Neural crest cell (in vitro differentiated cells): ENCODE results near the gene ACTG1. TPM values are rescaled to one million over a fixed set of nuclear protein-coding genes. Genes with fewer than 3 reads are reported as not detected.

Experiments
- DNase-seq: peaks from one replicate; pipeline ENCODE4 v3.0.0; 2021; ENCODE audit warnings: low read depth, mixed read lengths, low spot score
- H3K27ac Mint-ChIP-seq: one replicate; pipeline ENCODE4 v1.8.0; 2021; ENCODE audit warnings: mild to moderate bottlenecking, mixed read lengths; ENCODE audit not compliant: unreplicated experiment
- H3K27me3 Mint-ChIP-seq: 2 replicates; pipeline ENCODE4 v1.8.0; 2021; ENCODE audit warnings: low read depth, mild to moderate bottlenecking, mixed read lengths
- H3K36me3 Mint-ChIP-seq: 2 replicates; pipeline ENCODE4 v1.8.0; 2021; ENCODE audit warnings: low read depth, mild to moderate bottlenecking, mixed read lengths
- H3K4me1 Mint-ChIP-seq: 2 replicates; pipeline ENCODE4 v1.8.0; 2021; ENCODE audit warnings: mixed read lengths
- H3K4me3 Mint-ChIP-seq: one replicate; pipeline ENCODE4 v1.8.0; 2021; ENCODE audit warnings: mild to moderate bottlenecking, mixed read lengths
- H3K9me3 Mint-ChIP-seq: 2 replicates; pipeline ENCODE4 v1.8.0; 2021; ENCODE audit warnings: mixed read lengths
- CTCF ChIP-seq: fragments of 200-600 bp; sonication (generic); conservative IDR thresholded peaks from 2 replicates; pipeline ENCODE4 v1.5.0; 2021; ENCODE audit warnings: antibody characterized with exemption, mild to moderate bottlenecking
- total RNA-seq: library from RNA; stranded (reverse); gene quantifications from 2 replicates; pipeline ENCODE4 v1.2.1, GENCODE V29; 2021

The ACTG1 gene
- total RNA-seq, 1 donor from 2014 or later, result 4,235 TPM

DNA sequence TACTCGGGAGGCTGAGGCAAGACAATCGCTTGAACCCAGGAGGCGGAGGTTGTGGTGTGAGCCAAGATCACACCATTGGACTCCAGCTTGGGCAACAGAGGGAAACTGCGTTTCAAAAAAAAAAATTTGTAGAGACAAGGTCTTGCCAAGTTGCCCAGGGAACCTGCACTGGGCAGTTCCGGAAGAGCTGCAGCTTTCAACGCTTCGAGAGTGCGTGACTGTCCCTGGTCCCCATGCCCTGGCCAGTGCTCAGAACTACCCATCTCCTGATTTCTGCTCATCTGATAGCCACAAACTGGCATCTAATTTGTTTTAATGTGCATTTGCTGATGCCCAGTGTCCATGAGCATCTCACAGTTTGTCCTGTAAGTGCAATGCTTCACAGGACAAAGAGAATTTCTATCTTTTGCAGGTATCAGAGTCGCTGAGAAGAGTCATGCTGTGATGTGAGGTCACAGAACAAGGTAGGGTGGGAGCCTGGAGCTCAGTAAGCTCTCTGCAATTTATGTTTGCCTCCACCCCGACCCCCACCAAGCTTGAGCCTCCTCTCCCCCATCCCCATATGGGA is 3.9 kb downstream of the ACTG1 start:
- Mint-ChIP-seq H3K27ac (no peak overlapping the region), H3K27me3 (peaks cover 64% of the 10 kb centered on the region), H3K4me1 (peaks cover 39% of the 10 kb centered on the region), H3K36me3 (peaks cover 44% of the 10 kb centered on the region), H3K4me3 (peak overlapping the region; percentile 96), H3K9me3 (peaks cover 3% of the 10 kb centered on the region)
- no peak for DNase-seq
- no peak for TF ChIP-seq CTCF

GRCh38 chr17:81503619-81504018 is 9.0 kb downstream of the ACTG1 start:
- H3K36me3 Mint-ChIP-seq, result peaks cover 8% of the 10 kb centered on the region

DNA sequence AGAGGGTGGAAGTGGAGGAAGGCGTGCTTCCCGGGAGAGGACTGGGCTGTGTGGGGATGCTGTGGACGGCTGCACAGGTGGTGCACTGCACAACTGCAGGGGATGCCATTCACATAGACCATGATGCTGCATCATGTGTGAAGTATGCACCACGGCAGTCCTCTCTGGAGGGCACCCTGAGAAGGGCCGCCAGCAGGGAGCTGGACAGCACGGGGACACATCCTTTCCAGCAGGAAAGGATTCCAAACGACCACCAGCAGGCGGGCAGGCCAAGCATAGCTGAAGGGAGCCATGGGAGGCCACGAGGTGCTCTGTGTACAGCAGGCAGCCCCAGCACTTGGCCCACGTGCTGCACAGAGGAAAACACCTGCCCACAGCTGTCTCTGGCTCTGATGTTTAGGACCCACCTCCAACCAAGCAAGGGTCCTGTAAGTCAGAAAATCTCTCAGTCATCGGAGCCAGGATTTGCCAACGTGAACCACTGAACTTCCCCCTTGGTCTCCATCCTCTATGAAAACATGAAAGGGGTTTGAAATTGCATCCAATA is 10.1 kb downstream of the ACTG1 start:
- Mint-ChIP-seq H3K27ac (no peak overlapping the region), H3K4me1 (peaks cover 1% of the 10 kb centered on the region), H3K27me3 (peaks cover 28% of the 10 kb centered on the region), H3K36me3 (peaks cover 3% of the 10 kb centered on the region), H3K4me3 (peak overlapping the region; percentile 59), H3K9me3 (peaks cover 3% of the 10 kb centered on the region)
- DNase-seq, result no peak
- TF ChIP-seq CTCF, result no peak

More at GRCh38 chr17:81503619-81504018, 9.0 kb downstream of the ACTG1 start:
- Mint-ChIP-seq H3K27ac (no peak overlapping the region), H3K27me3 (peaks cover 37% of the 10 kb centered on the region), H3K4me1 (peaks cover 7% of the 10 kb centered on the region), H3K9me3 (peaks cover 3% of the 10 kb centered on the region), H3K4me3 (no peak overlapping the region)
- TF ChIP-seq CTCF, result no peak
- no peak for DNase-seq

- no peak for TF ChIP-seq CTCF
- DNase-seq, result no peak
- H3K27ac Mint-ChIP-seq, result no peak overlapping the region
- no peak overlapping the region for H3K4me3 Mint-ChIP-seq
- H3K27me3 Mint-ChIP-seq, result peaks cover 16% of the 10 kb centered on the region
- H3K9me3 Mint-ChIP-seq, result peaks cover 3% of the 10 kb centered on the region
- peaks cover 2% of the 10 kb centered on the region for H3K36me3 Mint-ChIP-seq
- H3K4me1 Mint-ChIP-seq, result peaks cover 1% of the 10 kb centered on the region
These were observed 12.6 kb downstream of the ACTG1 start for GRCh38 chr17:81500047-81500446.

GRCh38 chr17:81499601-81499970 is 13.0 kb downstream of the ACTG1 start:
- TF ChIP-seq CTCF, result no peak
- H3K36me3 Mint-ChIP-seq, result peaks cover under 1% of the 10 kb centered on the region
- H3K27ac Mint-ChIP-seq, result no peak overlapping the region
- DNase-seq, result no peak
- peaks cover under 1% of the 10 kb centered on the region for H3K9me3 Mint-ChIP-seq
- H3K4me3 Mint-ChIP-seq, result no peak overlapping the region
- H3K4me1 Mint-ChIP-seq, result peaks cover 6% of the 10 kb centered on the region
- H3K27me3 Mint-ChIP-seq, result peaks cover 12% of the 10 kb centered on the region
